ENCODE data around the gene IFITM10.

Gene IFITM10

DNA sequence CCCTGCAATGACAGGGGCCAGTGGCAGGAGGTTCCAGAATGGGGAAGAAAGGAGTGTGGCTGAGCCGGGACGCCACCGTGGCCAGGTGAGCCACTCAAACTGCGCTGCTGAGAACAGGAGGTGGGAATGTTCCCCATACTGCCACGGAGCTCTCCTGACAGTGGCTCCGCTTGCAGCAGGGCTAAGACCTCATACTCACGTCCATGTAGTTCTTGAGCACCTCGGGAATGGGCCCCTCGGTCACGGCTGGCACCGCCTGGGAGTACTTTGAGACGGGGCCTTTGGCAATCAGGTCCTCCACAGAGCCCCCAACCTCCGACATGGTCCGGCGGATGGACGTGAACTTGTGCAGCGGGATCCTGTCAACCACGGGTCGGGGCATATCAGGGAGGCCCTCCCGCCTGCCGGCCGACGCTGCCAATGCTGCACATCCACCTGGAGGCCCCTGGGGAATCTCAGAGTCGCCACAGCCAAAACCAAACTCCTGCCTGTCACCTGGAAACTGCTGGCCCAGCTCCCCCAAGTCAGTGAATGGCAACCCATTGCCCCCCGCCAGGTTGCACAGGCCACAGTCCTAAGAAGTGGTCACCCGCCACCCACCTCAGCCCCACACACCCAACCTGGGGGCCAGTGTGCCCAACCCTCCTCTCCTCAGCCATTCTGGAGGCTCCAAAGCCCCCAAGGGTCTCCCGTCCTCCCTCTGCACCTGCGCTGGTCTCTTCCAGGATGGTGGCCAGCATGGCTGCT, 10.9 kb upstream of the IFITM10 start:
- peaks cover 2% of the 10 kb centered on the region; the same call in 1 of the 2 replicates for H3K36me3 ChIP-seq (ENCODE audit: insufficient read depth, low read length)

DNA sequence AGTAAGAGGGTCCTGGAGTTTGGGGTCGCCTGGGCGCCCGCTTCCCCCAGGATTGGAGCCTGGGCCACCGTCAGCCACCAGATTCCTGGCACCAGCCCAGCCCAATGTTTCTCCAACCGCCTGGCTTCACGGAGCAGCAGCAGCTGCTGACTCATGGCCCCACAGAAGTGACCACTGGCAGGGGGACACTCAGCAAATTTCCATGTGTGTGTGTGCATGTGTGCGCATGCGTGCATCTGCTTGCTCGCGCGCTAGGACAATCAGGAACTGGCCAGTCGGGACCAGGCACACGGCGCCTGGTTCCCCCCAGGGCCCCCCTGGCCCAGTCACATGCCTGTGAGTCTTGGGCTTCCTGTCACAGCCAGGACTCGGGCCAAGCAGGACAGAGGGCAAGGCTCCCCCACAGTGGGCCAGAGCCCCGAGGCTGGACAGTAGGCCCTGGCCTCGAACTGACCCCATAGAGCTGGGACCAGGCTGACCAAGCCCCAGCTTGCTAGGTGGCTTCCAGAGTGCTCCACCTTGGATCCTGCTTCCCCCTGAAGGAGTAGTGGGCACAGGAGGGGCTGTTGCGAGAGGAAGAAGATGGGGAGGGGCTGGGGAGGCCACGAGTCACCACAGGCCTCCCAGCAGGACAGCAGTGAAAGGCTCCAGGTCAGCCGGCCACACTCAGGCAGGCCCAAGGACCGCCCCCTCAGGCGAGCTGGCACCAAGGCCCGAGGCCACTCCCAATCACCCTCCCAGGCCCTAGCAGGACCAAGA, 10.1 kb upstream of the IFITM10 start:
- H3K4me1 ChIP-seq (ENCODE audit: control insufficient read depth, insufficient read depth, low read length, unreplicated experiment), result peaks cover 33% of the 10 kb centered on the region
- H3K79me2 ChIP-seq (ENCODE audit: control insufficient read depth, insufficient read depth, low read length, unreplicated experiment), result peaks cover 25% of the 10 kb centered on the region
- no peak overlapping the region for H2AFZ ChIP-seq (ENCODE audit: low read length, unreplicated experiment)
- peaks cover 2% of the 10 kb centered on the region; the same call in 1 of the 2 replicates for H3K36me3 ChIP-seq (ENCODE audit: insufficient read depth, low read length)
- H3K4me3 ChIP-seq (ENCODE audit: low read depth, low read length), result peak overlapping the region; percentile 14; the same call in 1 of the 2 replicates
- H3K27ac ChIP-seq (ENCODE audit: low read depth, low read length), result peak overlapping the region; percentile 61
- H3K27me3 ChIP-seq (ENCODE audit: insufficient read depth, low read length), result no peaks in the 10 kb centered on the region

More for the DNA sequence above, 10.9 kb upstream of the IFITM10 start:
- Histone ChIP-seq H3K27ac (ENCODE audit: low read depth, low read length) (peak overlapping the region; percentile 61), H3K27me3 (ENCODE audit: insufficient read depth, low read length) (no peaks in the 10 kb centered on the region), H2AFZ (ENCODE audit: low read length, unreplicated experiment) (no peak overlapping the region), H3K79me2 (ENCODE audit: control insufficient read depth, insufficient read depth, low read length, unreplicated experiment) (peaks cover 25% of the 10 kb centered on the region), H3K4me1 (ENCODE audit: control insufficient read depth, insufficient read depth, low read length, unreplicated experiment) (peaks cover 33% of the 10 kb centered on the region), H3K4me3 (ENCODE audit: low read depth, low read length) (peak overlapping the region; percentile 92; the same call in 1 of the 2 replicates)

DNA sequence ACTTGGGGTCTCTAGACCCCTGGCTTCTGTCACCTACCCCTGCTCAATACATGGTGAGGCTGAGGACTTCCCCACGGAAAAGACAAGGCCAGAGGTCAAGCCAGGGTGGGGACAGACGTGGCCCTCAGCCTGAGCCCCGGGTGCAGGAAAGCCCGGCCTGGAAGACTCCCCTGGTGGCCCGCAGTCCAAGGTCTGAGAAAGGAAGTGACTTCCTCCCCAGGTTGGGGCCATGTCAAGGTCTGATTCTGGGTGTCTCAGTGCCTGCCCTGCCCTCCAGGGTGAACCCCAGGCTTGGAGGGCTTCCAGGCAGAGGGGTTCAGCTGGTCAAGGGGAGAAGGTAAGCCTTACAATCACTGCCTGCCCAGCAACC, 9.4 kb upstream of the IFITM10 start:
- H3K27me3 ChIP-seq (ENCODE audit: insufficient read depth, low read length), result no peaks in the 10 kb centered on the region
- no peak overlapping the region for H2AFZ ChIP-seq (ENCODE audit: low read length, unreplicated experiment)
- peaks cover 25% of the 10 kb centered on the region for H3K79me2 ChIP-seq (ENCODE audit: control insufficient read depth, insufficient read depth, low read length, unreplicated experiment)
- peak overlapping the region; percentile 61; the same call in 1 of the 2 replicates for H3K27ac ChIP-seq (ENCODE audit: low read depth, low read length)
- H3K4me1 ChIP-seq (ENCODE audit: control insufficient read depth, insufficient read depth, low read length, unreplicated experiment), result peaks cover 33% of the 10 kb centered on the region
- peak overlapping the region; percentile 14; the same call in 1 of the 2 replicates for H3K4me3 ChIP-seq (ENCODE audit: low read depth, low read length)
- peaks cover 2% of the 10 kb centered on the region; the same call in 1 of the 2 replicates for H3K36me3 ChIP-seq (ENCODE audit: insufficient read depth, low read length)

DNA sequence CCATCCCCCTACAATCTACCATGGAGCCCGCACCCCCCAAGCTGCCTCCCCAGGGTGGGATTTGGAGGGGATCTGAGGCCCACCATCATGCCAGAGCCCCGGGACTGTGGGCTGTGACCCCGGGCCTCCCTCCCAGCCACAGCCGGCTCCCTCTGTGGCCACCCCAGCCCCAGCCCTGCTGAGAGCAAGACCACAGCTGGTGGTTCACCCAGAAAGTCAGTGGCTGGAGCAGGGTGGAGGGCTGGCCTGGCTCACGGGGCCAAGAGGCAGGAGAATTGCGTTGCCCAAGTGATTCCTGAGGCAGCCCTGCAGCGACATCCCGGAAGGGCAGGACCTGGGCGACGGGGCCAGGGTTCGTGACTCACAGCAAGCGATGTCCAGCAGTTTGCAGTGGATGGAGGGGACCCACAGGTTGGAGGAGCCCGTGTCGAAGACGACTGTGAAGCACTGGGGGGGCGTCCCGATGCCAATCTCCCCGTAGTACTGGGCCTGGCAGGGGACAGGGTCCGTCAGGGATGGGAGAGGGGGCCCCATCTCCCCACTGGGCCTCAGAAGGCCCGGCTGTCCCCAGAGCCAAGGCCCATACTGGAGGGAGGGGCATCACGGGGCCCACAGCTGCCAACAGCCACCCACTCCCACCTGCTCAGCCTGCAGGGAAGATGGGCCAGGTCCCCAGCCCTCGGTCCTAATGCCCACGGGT, 8.9 kb upstream of the IFITM10 start:
- Histone ChIP-seq H3K27ac (ENCODE audit: low read depth, low read length) (no peak overlapping the region), H3K4me3 (ENCODE audit: low read depth, low read length) (no peak overlapping the region), H3K4me1 (ENCODE audit: control insufficient read depth, insufficient read depth, low read length, unreplicated experiment) (peaks cover 33% of the 10 kb centered on the region), H3K36me3 (ENCODE audit: insufficient read depth, low read length) (peaks cover 2% of the 10 kb centered on the region; the same call in 1 of the 2 replicates), H3K27me3 (ENCODE audit: insufficient read depth, low read length) (no peaks in the 10 kb centered on the region), H3K79me2 (ENCODE audit: control insufficient read depth, insufficient read depth, low read length, unreplicated experiment) (peaks cover 25% of the 10 kb centered on the region), H2AFZ (ENCODE audit: low read length, unreplicated experiment) (no peak overlapping the region)

DNA sequence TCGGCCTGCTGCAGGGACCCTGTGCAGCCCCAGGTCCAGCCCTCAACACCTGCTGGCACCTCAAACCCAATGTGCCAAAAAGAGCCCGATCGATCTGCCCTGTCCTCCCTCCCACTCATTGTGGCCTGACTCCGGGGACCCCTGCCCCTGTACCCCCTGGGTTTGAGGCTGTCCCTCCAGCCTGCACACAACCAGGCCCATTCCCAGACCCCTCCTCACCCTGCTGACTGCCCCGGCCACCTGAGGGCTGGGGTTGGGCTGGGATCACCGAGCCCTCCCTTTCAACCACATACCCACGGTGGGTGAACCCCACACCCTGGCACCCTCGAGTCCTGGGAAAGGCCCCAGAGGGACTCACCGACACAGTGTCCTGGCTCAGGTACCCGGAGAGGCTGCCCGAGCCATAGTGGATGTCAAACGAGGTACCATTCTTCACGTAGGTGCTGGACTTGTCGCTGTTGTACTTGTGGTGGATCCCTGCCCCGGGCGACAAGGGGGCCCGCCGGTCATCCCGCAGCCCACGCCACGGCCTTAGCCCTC, 8.3 kb upstream of the IFITM10 start:
- H3K36me3 ChIP-seq (ENCODE audit: insufficient read depth, low read length), result peaks cover 2% of the 10 kb centered on the region; the same call in 1 of the 2 replicates
- no peak overlapping the region for H3K4me3 ChIP-seq (ENCODE audit: low read depth, low read length)
- H2AFZ ChIP-seq (ENCODE audit: low read length, unreplicated experiment), result no peak overlapping the region
- no peak overlapping the region for H3K27ac ChIP-seq (ENCODE audit: low read depth, low read length)
- peaks cover 33% of the 10 kb centered on the region for H3K4me1 ChIP-seq (ENCODE audit: control insufficient read depth, insufficient read depth, low read length, unreplicated experiment)
- no peaks in the 10 kb centered on the region for H3K27me3 ChIP-seq (ENCODE audit: insufficient read depth, low read length)
- peaks cover 25% of the 10 kb centered on the region for H3K79me2 ChIP-seq (ENCODE audit: control insufficient read depth, insufficient read depth, low read length, unreplicated experiment)

DNA sequence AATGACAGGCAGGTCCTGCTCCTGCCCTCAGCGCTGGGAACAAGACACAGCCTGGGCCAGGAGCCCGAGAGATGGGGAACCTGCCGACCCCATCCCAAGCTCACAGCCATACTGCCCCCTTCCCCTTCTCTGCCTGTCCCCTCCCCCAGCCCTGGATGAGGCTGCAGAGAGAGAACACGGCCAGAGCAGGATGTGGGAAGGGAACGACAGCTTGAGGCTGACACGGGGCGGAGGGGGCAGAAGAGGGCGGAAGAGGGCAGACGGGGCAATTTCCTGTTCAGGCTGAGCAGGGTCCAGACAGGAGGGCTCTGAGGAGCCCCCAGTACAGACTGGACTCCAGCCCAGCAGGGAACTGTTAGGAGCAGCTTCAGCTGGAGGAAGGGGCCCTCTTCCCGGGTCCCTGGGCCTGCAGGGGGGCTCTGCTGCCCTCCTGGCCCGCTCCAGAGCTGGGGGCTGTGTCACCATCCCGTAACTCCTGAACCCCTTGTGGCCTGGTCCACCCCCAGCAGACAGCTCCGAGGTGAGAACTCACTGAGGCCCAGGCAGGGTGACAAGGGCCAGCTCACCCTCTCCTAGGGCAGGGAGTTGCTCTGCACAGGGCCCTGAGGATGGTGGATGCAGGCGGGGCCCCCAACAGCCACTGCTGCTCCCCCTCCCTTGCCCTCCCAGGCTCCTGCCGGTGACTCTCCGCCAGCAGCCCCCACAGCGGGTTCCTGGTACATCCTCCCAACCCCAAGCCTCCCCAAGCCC, 7.6 kb upstream of the IFITM10 start:
- no peak overlapping the region for H3K27ac ChIP-seq (ENCODE audit: low read depth, low read length)
- no peak overlapping the region for H3K4me3 ChIP-seq (ENCODE audit: low read depth, low read length)
- no peaks in the 10 kb centered on the region for H3K27me3 ChIP-seq (ENCODE audit: insufficient read depth, low read length)
- H2AFZ ChIP-seq (ENCODE audit: low read length, unreplicated experiment), result no peak overlapping the region
- H3K36me3 ChIP-seq (ENCODE audit: insufficient read depth, low read length), result peaks cover 2% of the 10 kb centered on the region; the same call in 1 of the 2 replicates
- H3K79me2 ChIP-seq (ENCODE audit: control insufficient read depth, insufficient read depth, low read length, unreplicated experiment), result peaks cover 19% of the 10 kb centered on the region
- H3K4me1 ChIP-seq (ENCODE audit: control insufficient read depth, insufficient read depth, low read length, unreplicated experiment), result peaks cover 33% of the 10 kb centered on the region

DNA sequence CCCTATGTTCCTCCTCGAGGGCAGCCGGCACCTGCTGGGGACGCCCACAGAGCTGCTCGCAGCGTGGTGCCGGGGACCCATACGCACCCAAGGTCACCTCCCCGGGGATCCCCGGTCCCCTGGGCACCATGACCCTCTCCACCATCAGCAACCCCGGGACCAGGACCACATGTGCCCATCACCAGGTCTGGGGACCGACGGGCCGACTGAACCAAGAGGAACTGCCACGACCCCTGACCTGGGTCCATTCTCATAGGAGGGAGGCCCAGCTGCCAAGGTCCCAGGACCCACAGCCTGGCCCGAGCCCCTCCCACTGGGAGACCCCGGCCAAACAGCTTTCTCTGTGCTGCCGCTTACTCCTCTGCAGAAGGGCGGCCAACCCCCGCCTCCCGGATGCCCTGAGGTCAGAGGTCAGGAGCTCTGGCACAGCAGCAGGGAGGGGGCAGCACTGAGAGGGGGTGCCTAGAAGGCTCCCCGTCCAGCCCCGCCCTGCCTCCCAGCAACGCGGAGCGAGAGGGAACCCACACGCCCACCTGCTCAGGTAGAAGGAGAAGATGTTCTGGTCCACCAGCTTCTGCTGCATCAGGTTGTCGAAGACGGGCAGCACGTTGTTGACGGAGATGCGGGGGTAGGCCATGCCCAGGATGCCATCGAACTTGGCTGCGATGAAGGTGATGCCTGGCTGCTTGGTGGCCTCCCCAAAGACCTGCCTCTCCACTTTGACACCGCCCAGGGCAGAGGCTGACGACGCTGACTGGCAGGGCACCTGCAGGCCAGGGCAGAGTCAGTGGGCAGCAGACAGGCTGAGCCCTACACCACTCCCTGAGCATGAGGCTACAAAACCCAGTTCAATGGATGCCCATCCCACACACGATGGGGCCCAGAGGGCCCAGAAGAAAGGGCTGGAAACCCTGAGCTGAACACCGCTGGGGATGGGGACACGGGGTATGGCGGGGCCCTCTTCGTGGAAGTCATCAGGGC, 6.7 kb upstream of the IFITM10 start:
- H3K4me1 ChIP-seq (ENCODE audit: control insufficient read depth, insufficient read depth, low read length, unreplicated experiment), result peaks cover 28% of the 10 kb centered on the region
- H3K27me3 ChIP-seq (ENCODE audit: insufficient read depth, low read length), result no peaks in the 10 kb centered on the region
- H3K27ac ChIP-seq (ENCODE audit: low read depth, low read length), result no peak overlapping the region
- no peak overlapping the region for H3K4me3 ChIP-seq (ENCODE audit: low read depth, low read length)
- H2AFZ ChIP-seq (ENCODE audit: low read length, unreplicated experiment), result no peak overlapping the region
- H3K79me2 ChIP-seq (ENCODE audit: control insufficient read depth, insufficient read depth, low read length, unreplicated experiment), result peaks cover 14% of the 10 kb centered on the region
- H3K36me3 ChIP-seq (ENCODE audit: insufficient read depth, low read length), result peaks cover 2% of the 10 kb centered on the region; the same call in 1 of the 2 replicates

DNA sequence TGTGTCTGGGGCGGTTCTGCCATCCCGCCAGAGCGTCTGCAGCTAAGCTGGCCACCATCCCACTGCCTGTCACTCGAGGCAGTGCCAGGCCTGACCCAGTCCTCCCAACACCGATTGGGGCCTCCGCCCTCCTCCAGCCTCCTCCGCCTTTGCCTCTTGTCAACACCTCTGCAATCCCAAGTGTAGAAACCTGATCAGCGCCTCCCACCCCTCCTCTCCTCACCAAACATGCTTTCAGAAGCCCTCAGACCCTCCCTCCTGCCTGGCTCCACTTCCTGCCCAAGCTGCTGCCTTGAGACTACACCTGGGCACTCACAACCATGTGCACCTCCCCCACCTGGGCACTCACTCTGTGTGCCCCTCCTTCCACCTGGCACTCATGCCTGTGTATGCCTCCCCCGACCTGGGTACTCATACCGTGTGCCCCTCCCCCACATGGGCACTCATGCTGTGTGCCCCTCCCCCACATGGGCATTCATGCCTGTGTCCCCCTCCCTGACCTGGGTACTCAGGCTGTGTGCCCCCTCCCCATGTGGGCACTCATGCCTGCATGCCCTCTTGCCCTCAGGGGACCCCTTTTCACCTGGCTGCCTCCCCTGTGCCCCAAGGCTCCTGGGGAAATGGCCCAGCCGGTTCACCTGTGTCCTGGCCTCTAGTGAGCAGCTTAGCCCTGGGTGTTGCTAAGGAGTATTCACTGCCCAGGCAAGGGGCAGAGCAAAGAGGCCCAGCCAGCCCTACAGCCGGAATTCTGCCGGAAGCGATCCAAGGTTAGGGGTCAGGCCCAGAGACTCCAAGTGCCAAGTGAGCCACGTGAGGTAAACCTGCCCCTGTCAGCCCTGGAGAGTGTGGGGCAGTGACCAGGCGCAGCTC, 5.5 kb upstream of the IFITM10 start:
- Histone ChIP-seq H3K36me3 (ENCODE audit: insufficient read depth, low read length) (peaks cover 2% of the 10 kb centered on the region; the same call in 1 of the 2 replicates), H2AFZ (ENCODE audit: low read length, unreplicated experiment) (no peak overlapping the region), H3K4me3 (ENCODE audit: low read depth, low read length) (no peak overlapping the region), H3K27ac (ENCODE audit: low read depth, low read length) (no peak overlapping the region), H3K79me2 (ENCODE audit: control insufficient read depth, insufficient read depth, low read length, unreplicated experiment) (peaks cover 7% of the 10 kb centered on the region), H3K4me1 (ENCODE audit: control insufficient read depth, insufficient read depth, low read length, unreplicated experiment) (peaks cover 28% of the 10 kb centered on the region), H3K27me3 (ENCODE audit: insufficient read depth, low read length) (no peaks in the 10 kb centered on the region)
